HepG2 (cell line): ENCODE data around the gene GARS1. TPM values are rescaled to one million over a fixed set of nuclear protein-coding genes. Genes with fewer than 3 reads are reported as not detected.

Experiments
- CERS6 ChIP-seq: sonication (generic); formaldehyde crosslinking; IDR thresholded peaks from 2 replicates; pipeline ENCODE4 v1.5.0; 2020; ENCODE audit warnings: missing genetic modification reagents
- FOXO4 ChIP-seq: sonication (generic); formaldehyde crosslinking; conservative IDR thresholded peaks from 2 replicates; pipeline ENCODE4 v1.8.1; 2023; ENCODE audit warnings: missing genetic modification reagents
- PHF5A ChIP-seq: IDR thresholded peaks from one replicate; pipeline ENCODE4 v1.6.1; 2018; ENCODE audit warnings: low read depth, missing genetic modification reagents; ENCODE audit not compliant: unreplicated experiment
- RBM39 ChIP-seq: fragments of 200-400 bp; formaldehyde crosslinking; IDR thresholded peaks from one replicate; pipeline ENCODE4 v1.6.1; 2018; ENCODE audit warnings: antibody characterized with exemption, mild to moderate bottlenecking, low read depth, low read length; ENCODE audit not compliant: poor library complexity, severe bottlenecking
- RFXAP ChIP-seq: sonication (generic); formaldehyde crosslinking; IDR thresholded peaks from 2 replicates; pipeline ENCODE4 v1.4.0; 2020; ENCODE audit warnings: missing genetic modification reagents, borderline replicate concordance
- SIX4 ChIP-seq: sonication (generic); formaldehyde crosslinking; IDR thresholded peaks from 2 replicates; pipeline ENCODE4 v1.4.0; 2020; ENCODE audit warnings: missing genetic modification reagents
- ZBTB4 ChIP-seq: sonication (generic); formaldehyde crosslinking; IDR thresholded peaks from 2 replicates; pipeline ENCODE4 v1.4.0; 2020; ENCODE audit warnings: missing genetic modification reagents, mild to moderate bottlenecking, borderline replicate concordance
- ZNF318 ChIP-seq: sonication (generic); formaldehyde crosslinking; IDR thresholded peaks from 2 replicates; pipeline ENCODE4 v1.4.0; 2020; ENCODE audit warnings: mild to moderate bottlenecking, missing genetic modification reagents
- ZNF530 ChIP-seq: sonication (generic); formaldehyde crosslinking; IDR thresholded peaks from 2 replicates; pipeline ENCODE4 v1.5.0; 2020; ENCODE audit warnings: low read depth, mild to moderate bottlenecking, missing genetic modification reagents
- ZNF670 ChIP-seq: sonication (generic); formaldehyde crosslinking; IDR thresholded peaks from 2 replicates; pipeline ENCODE4 v1.8.0; 2022; ENCODE audit warnings: mild to moderate bottlenecking, missing genetic modification reagents, borderline replicate concordance
- ZNF710 ChIP-seq: sonication (generic); formaldehyde crosslinking; IDR thresholded peaks from 2 replicates; pipeline ENCODE4 v1.5.0; 2020; ENCODE audit warnings: mild to moderate bottlenecking, missing genetic modification reagents, borderline replicate concordance
- polyA plus RNA-seq, 8 experiments: library from polyadenylated mRNA; depleted of rRNA in 3 of 8; stranded (reverse) in 7 of 8; unstranded in 1 of 8; fragments of >200 nt; fragmentation: Illumina TruSeq in 4 of 8; extraction: Trizol in 4 of 8; gene quantifications; 2 replicates each; pipeline versions ENCODE4 v1.2.1 to v1.2.3, GENCODE V29; 2011 to 2016; ENCODE audit warnings: low read depth in 4 of 8, missing spikeins in 1 of 8, mixed read lengths in 1 of 8; ENCODE audit not compliant: insufficient read depth in 1 of 8
- total RNA-seq, 5 experiments: library from RNA; depleted of rRNA; stranded (reverse); fragments of >200 nt; fragmentation: Illumina TruSeq; extraction: Trizol; gene quantifications; 2 replicates each; pipeline ENCODE4 v1.2.3, GENCODE V29; 2016; ENCODE audit warnings: low read depth in 1 of 5

The GARS1 gene
- total and polyA plus RNA-seq, 2 of the 13 experiments (the other 11 are each of a cell fraction or from before 2014, with no cell fraction given), result 140 to 460 TPM

- 0 out of 2 replicates have a peak, but pooled peaks have one; percentile 43 for TF ChIP-seq CERS6
- TF ChIP-seq FOXO4 (CRISPR knock-in tag), result no peak
- TF ChIP-seq ZNF670 (CRISPR knock-in tag), result no peak; the same call in 1 of the 2 replicates
- peak; percentile 82 for TF ChIP-seq SIX4 (CRISPR knock-in tag)
- TF ChIP-seq ZBTB4, result no peak
- no peak for TF ChIP-seq RBM39
- TF ChIP-seq ZNF530 (CRISPR knock-in tag), result peak; percentile 93; the same call in 1 of the 2 replicates
- peak; percentile 34; the same call in 1 of the 2 replicates for TF ChIP-seq ZNF710 (CRISPR knock-in tag)
- TF ChIP-seq RFXAP (CRISPR knock-in tag), result 0 out of 2 replicates have a peak, but pooled peaks have one; percentile 61
- TF ChIP-seq ZNF318, result no peak
- TF ChIP-seq PHF5A (CRISPR knock-in tag), result no peak
These were observed 77.3 kb downstream of the GARS1 start (continued) for GRCh38 chr7:30671793-30672465.
